ENCODE results near the gene UBXN2A.
"Not testable (repeated sequence)": the region's sequence is repeated elsewhere in the genome, so short reads cannot be mapped to it uniquely, and the experiment has no call there.

UBXN2A gene

GRCh38 chr2:23943666-23944065 is 3.4 kb downstream of the UBXN2A start:
- no peak for FAIRE-seq

GRCh38 chr2:23944527-23944926 is 4.3 kb downstream of the UBXN2A start:
- FAIRE-seq, result no peak

GRCh38 chr2:23944976-23945375 is 4.7 kb downstream of the UBXN2A start:
- FAIRE-seq, result no peak

GRCh38 chr2:23947350-23947749 is 7.1 kb downstream of the UBXN2A start:
- FAIRE-seq, result no peak

- not testable (repeated sequence) for FAIRE-seq
Observed at GRCh38 chr2:23952558-23952957, 12.3 kb downstream of the UBXN2A start.

- no peak for FAIRE-seq
Observed at GRCh38 chr2:23953625-23954024, 13.4 kb downstream of the UBXN2A start.

GRCh38 chr2:23954325-23955014 is 14.2 kb downstream of the UBXN2A start:
- no peak for FAIRE-seq

- FAIRE-seq, result no peak
Observed at GRCh38 chr2:23967846-23968245, 27.6 kb downstream of the UBXN2A start.

- FAIRE-seq, result no peak
Observed at GRCh38 chr2:23976883-23977282, 36.6 kb downstream of the UBXN2A start.

GRCh38 chr2:23988371-23988770 is 48.1 kb downstream of the UBXN2A start:
- FAIRE-seq, result no peak

- no peak for FAIRE-seq
Observed at GRCh38 chr2:23992931-23993330, 52.7 kb downstream of the UBXN2A start.

GRCh38 chr2:23993736-23994269 is 53.5 kb downstream of the UBXN2A start:
- FAIRE-seq, result no peak

- FAIRE-seq, result no peak
Observed at GRCh38 chr2:23994567-23994966, 54.3 kb downstream of the UBXN2A start.

GRCh38 chr2:24007693-24008092 is 67.4 kb downstream of the UBXN2A start:
- no peak for FAIRE-seq

GRCh38 chr2:24008672-24009366 is 68.6 kb downstream of the UBXN2A start:
- FAIRE-seq, result no peak

GRCh38 chr2:24009367-24009679 is 69.1 kb downstream of the UBXN2A start:
- FAIRE-seq, result no peak

GRCh38 chr2:24009680-24010476 is 69.6 kb downstream of the UBXN2A start, which contains the start of gene MFSD2B:
Gene MFSD2B (plus strand): TSS chr2:24010085. CDS start chr2:24010097, 12 bp downstream.
- no peak for FAIRE-seq

- no peak for FAIRE-seq
Observed at GRCh38 chr2:24010477-24011249, 70.4 kb downstream of the UBXN2A start.

GRCh38 chr2:24011250-24012104 is 71.2 kb downstream of the UBXN2A start:
- no peak for FAIRE-seq

GRCh38 chr2:24012521-24013188 is 72.4 kb downstream of the UBXN2A start:
- no peak for FAIRE-seq

- FAIRE-seq, result not testable (repeated sequence)
Observed at GRCh38 chr2:24014902-24015301, 74.6 kb downstream of the UBXN2A start.

Measured in colon (tissue), 2 donors.